ENCODE data around the gene UST. TPM values are rescaled to one million over a fixed set of nuclear protein-coding genes. Genes with fewer than 3 reads are reported as not detected.

The UST gene
- total and polyA plus RNA-seq, 2 of the 8 experiments (the other 6 are each of a cell fraction or from before 2014, with no cell fraction given) = 13.5 to 34.5 TPM

GRCh38 chr6:148770408-148771211, 23.8 kb downstream of the UST start (continued):
- TF ChIP-seq NRF1 (IDR thresholded peaks at IDR 0.05; ENCODE audit: low read depth, low read length) = no peak
- TF ChIP-seq CBX8 (IDR thresholded peaks at IDR 0.05; ENCODE audit: borderline replicate concordance, low read depth, low read length) = no peak
- no peak for TF ChIP-seq SP2 (IDR thresholded peaks at IDR 0.05; ENCODE audit: low read length)
- TF ChIP-seq TBP (IDR thresholded peaks at IDR 0.05; ENCODE audit: low read depth, low read length) = no peak
- no peak for TF ChIP-seq CTBP2 (IDR thresholded peaks at IDR 0.05; ENCODE audit: borderline replicate concordance, insufficient read depth, insufficient read length, low read length)
- no peak for TF ChIP-seq EZH2 (IDR thresholded peaks at IDR 0.05; ENCODE audit: low read depth, low read length, severe bottlenecking)
- no peak for TF ChIP-seq E2F6 (IDR thresholded peaks at IDR 0.05)

Data from H1 (cell line).